HepG2 (cell line): ENCODE results near the gene NPB. TPM values are rescaled to one million over a fixed set of nuclear protein-coding genes. Genes with fewer than 3 reads are reported as not detected.
A peak's percentile ranks its signal among the peaks of the same experiment; 100 is the strongest.

Experiments used
- CERS6 ChIP-seq: sonication (generic); formaldehyde crosslinking; IDR thresholded peaks from 2 replicates; pipeline ENCODE4 v1.5.0; 2020; ENCODE audit warnings: missing genetic modification reagents
- CHCHD3 ChIP-seq: sonication (generic); formaldehyde crosslinking; IDR thresholded peaks from 2 replicates; pipeline ENCODE4 v1.8.0; 2022; ENCODE audit warnings: mild to moderate bottlenecking, missing genetic modification reagents, moderate library complexity
- ESRRA ChIP-seq: sonication (generic); formaldehyde crosslinking; IDR thresholded peaks from 2 replicates; pipeline ENCODE4 v1.5.1; 2020; ENCODE audit warnings: mild to moderate bottlenecking, low read depth, missing genetic modification reagents
- FOSL2 ChIP-seq: sonication (generic); formaldehyde crosslinking; IDR thresholded peaks from 2 replicates; pipeline ENCODE4 v1.4.0; 2020; ENCODE audit warnings: missing genetic modification reagents
- MAFG ChIP-seq: sonication (generic); formaldehyde crosslinking; IDR thresholded peaks from 2 replicates; pipeline ENCODE4 v1.5.1; 2020; ENCODE audit warnings: mild to moderate bottlenecking, missing genetic modification reagents
- NFATC3 ChIP-seq: sonication (generic); formaldehyde crosslinking; IDR thresholded peaks from 2 replicates; pipeline ENCODE4 v1.5.1; 2020; ENCODE audit warnings: mild to moderate bottlenecking, missing genetic modification reagents
- PLRG1 ChIP-seq: fragments of 450-650 bp; conservative IDR thresholded peaks from 2 replicates; pipeline ENCODE4 v1.6.1; 2016
- SIN3B ChIP-seq: fragments of 150-350 bp; IDR thresholded peaks from 2 replicates; pipeline ENCODE4 v1.6.1; 2014; ENCODE audit warnings: low read length
- ZNF253 ChIP-seq: sonication (generic); formaldehyde crosslinking; IDR thresholded peaks from 2 replicates; pipeline ENCODE4 v1.8.0; 2022; ENCODE audit warnings: mild to moderate bottlenecking, missing genetic modification reagents, borderline replicate concordance
- ZNF33A ChIP-seq: sonication (generic); formaldehyde crosslinking; IDR thresholded peaks from 2 replicates; pipeline ENCODE4 v1.5.1; 2020; ENCODE audit warnings: missing genetic modification reagents, mild to moderate bottlenecking, moderate library complexity, borderline replicate concordance
- ZNF510 ChIP-seq: sonication (generic); formaldehyde crosslinking; IDR thresholded peaks from 2 replicates; pipeline ENCODE4 v1.4.0; 2020; ENCODE audit warnings: low read depth, mild to moderate bottlenecking, missing genetic modification reagents
- ZNF512 ChIP-seq: sonication (generic); formaldehyde crosslinking; IDR thresholded peaks from 2 replicates; pipeline ENCODE4 v1.4.0; 2020; ENCODE audit warnings: mild to moderate bottlenecking, missing genetic modification reagents
- polyA plus RNA-seq, 8 experiments: library from polyadenylated mRNA; depleted of rRNA in 3 of 8; stranded (reverse) in 7 of 8; unstranded in 1 of 8; fragments of >200 nt; fragmentation: Illumina TruSeq in 4 of 8; extraction: Trizol in 4 of 8; gene quantifications; 2 replicates each; pipeline versions ENCODE4 v1.2.1 to v1.2.3, GENCODE V29; 2011 to 2016; ENCODE audit warnings: low read depth in 4 of 8, missing spikeins in 1 of 8, mixed read lengths in 1 of 8; ENCODE audit not compliant: insufficient read depth in 1 of 8
- total RNA-seq, 5 experiments: library from RNA; depleted of rRNA; stranded (reverse); fragments of >200 nt; fragmentation: Illumina TruSeq; extraction: Trizol; gene quantifications; 2 replicates each; pipeline ENCODE4 v1.2.3, GENCODE V29; 2016; ENCODE audit warnings: low read depth in 1 of 5
- TF ChIP-seq, protein P1 (sequence below): sonication (generic); formaldehyde crosslinking; IDR thresholded peaks from 2 replicates; pipeline ENCODE4 v1.5.1; 2020; ENCODE audit warnings: missing genetic modification reagents, mild to moderate bottlenecking, borderline replicate concordance
- TF ChIP-seq, protein P2 (sequence below): sonication (generic); formaldehyde crosslinking; IDR thresholded peaks from 2 replicates; pipeline ENCODE4 v1.4.0; 2020; ENCODE audit warnings: mild to moderate bottlenecking, missing genetic modification reagents, borderline replicate concordance
- TF ChIP-seq, protein P3 (sequence below): sonication (generic); formaldehyde crosslinking; IDR thresholded peaks from 2 replicates; pipeline ENCODE4 v1.5.1; 2020; ENCODE audit warnings: missing genetic modification reagents, mild to moderate bottlenecking, borderline replicate concordance

Gene NPB
- total and polyA plus RNA-seq, 2 of the 13 experiments (the other 11 are each of a cell fraction or from before 2014, with no cell fraction given), result 0.11 to 0.93 TPM

- TF ChIP-seq, protein P1, sequence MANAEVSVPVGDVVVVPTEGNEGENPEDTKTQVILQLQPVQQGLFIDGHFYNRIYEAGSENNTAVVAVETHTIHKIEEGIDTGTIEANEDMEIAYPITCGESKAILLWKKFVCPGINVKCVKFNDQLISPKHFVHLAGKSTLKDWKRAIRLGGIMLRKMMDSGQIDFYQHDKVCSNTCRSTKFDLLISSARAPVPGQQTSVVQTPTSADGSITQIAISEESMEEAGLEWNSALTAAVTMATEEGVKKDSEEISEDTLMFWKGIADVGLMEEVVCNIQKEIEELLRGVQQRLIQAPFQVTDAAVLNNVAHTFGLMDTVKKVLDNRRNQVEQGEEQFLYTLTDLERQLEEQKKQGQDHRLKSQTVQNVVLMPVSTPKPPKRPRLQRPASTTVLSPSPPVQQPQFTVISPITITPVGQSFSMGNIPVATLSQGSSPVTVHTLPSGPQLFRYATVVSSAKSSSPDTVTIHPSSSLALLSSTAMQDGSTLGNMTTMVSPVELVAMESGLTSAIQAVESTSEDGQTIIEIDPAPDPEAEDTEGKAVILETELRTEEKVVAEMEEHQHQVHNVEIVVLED (CRISPR knock-in tag), result no peak
- TF ChIP-seq ZNF510 (CRISPR knock-in tag) (no peak), MAFG (CRISPR knock-in tag) (no peak), ESRRA (CRISPR knock-in tag) (no peak), SIN3B (no peak), CERS6 (CRISPR knock-in tag) (no peak), PLRG1 (no peak), ZNF33A (CRISPR knock-in tag) (no peak), ZNF512 (CRISPR knock-in tag) (no peak), NFATC3 (0 out of 2 replicates have a peak, but pooled peaks have one; percentile 15), ZNF253 (no peak), CHCHD3 (CRISPR knock-in tag) (0 out of 2 replicates have a peak, but pooled peaks have one; percentile 4), FOSL2 (CRISPR knock-in tag) (no peak)
- TF ChIP-seq, protein P2, sequence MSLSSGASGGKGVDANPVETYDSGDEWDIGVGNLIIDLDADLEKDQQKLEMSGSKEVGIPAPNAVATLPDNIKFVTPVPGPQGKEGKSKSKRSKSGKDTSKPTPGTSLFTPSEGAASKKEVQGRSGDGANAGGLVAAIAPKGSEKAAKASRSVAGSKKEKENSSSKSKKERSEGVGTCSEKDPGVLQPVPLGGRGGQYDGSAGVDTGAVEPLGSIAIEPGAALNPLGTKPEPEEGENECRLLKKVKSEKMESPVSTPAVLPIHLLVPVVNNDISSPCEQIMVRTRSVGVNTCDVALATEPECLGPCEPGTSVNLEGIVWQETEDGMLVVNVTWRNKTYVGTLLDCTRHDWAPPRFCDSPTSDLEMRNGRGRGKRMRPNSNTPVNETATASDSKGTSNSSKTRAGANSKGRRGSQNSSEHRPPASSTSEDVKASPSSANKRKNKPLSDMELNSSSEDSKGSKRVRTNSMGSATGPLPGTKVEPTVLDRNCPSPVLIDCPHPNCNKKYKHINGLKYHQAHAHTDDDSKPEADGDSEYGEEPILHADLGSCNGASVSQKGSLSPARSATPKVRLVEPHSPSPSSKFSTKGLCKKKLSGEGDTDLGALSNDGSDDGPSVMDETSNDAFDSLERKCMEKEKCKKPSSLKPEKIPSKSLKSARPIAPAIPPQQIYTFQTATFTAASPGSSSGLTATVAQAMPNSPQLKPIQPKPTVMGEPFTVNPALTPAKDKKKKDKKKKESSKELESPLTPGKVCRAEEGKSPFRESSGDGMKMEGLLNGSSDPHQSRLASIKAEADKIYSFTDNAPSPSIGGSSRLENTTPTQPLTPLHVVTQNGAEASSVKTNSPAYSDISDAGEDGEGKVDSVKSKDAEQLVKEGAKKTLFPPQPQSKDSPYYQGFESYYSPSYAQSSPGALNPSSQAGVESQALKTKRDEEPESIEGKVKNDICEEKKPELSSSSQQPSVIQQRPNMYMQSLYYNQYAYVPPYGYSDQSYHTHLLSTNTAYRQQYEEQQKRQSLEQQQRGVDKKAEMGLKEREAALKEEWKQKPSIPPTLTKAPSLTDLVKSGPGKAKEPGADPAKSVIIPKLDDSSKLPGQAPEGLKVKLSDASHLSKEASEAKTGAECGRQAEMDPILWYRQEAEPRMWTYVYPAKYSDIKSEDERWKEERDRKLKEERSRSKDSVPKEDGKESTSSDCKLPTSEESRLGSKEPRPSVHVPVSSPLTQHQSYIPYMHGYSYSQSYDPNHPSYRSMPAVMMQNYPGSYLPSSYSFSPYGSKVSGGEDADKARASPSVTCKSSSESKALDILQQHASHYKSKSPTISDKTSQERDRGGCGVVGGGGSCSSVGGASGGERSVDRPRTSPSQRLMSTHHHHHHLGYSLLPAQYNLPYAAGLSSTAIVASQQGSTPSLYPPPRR (CRISPR knock-in tag), result no peak
- TF ChIP-seq, protein P3, sequence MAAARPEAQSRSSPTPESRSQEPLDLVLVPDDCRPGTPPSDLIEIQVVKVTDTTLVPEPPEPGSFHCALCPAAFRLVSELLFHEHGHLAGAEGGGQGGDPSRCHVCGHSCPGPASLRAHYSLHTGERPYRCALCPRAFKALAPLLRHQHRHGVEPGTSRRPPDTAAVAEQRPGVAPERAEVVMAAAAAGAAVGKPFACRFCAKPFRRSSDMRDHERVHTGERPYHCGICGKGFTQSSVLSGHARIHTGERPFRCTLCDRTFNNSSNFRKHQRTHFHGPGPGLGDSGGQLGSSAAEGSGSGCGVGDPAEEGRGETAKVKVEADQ (CRISPR knock-in tag), result 0 out of 2 replicates have a peak, but pooled peaks have one; percentile 14
These were observed 36.7 kb upstream of the NPB start (continued) for GRCh38 chr17:81865358-81865732.
